Measurements from ENCODE around the gene ATP8B1. TPM values are rescaled to one million over a fixed set of nuclear protein-coding genes. Genes with fewer than 3 reads are reported as not detected.

The ATP8B1 gene
- total and polyA plus RNA-seq, 2 of the 8 experiments (the other 6 are each of a cell fraction or from before 2014, with no cell fraction given), result 1.1 to 4.6 TPM

DNA sequence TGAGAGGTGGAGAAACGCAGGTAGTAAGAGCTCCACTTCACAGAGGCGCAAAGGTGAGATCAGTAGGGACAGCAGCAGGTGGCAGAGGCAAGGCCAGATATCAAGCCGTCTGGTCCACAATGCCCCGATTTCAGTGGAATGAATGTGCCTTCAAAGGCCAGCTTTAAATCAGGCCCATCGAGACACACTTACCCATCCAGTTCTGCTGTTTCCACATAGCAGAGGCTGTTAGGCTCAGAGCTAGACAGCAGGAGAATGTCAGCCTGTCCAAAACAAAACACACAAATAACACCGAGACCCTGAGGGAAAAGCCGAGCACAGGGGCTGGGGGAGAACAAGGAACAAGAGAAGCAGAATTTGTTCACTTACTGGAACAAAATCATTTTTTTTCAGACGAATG is 105.7 kb downstream of the ATP8B1 start:
- Histone ChIP-seq H2BK120ac (replicated peaks; ENCODE audit: low read depth, low read length) (no peak overlapping the region), H3K4ac (replicated peaks; ENCODE audit: insufficient read length, low read depth, low read length) (no peak overlapping the region), H3K56ac (replicated peaks; ENCODE audit: insufficient read length, low read depth, low read length) (no peak overlapping the region), H2AK5ac (ENCODE audit: low read depth, low read length) (no peak overlapping the region), H3K4me3 (ENCODE audit: extremely low read depth in 1 of 4, insufficient read depth in 2 of 4, low read depth in 3 of 4, low read length in 4 of 4) (no peak overlapping the region), H2AFZ (ENCODE audit: low read length) (no peak overlapping the region), H4K5ac (ENCODE audit: insufficient read length, low read depth, low read length) (no peak overlapping the region), H3K9me3 (ENCODE audit: insufficient read depth in 2 of 2, low read depth in 1 of 2, low read length in 1 of 2) (no peaks in the 10 kb centered on the region), H3K4me1 (replicated peaks in 1 of 4; ENCODE audit: control insufficient read depth in 3 of 4, insufficient read depth in 4 of 4, low read length in 3 of 4) (peaks cover 0 to 5% (median 0%) of the 10 kb centered on the region in 4 experiments; a peak in 1 of 7 replicates), H3K27me3 (replicated peaks in 1 of 4; ENCODE audit: control insufficient read depth in 3 of 4, extremely low read depth in 1 of 4, insufficient read depth in 3 of 4, low read length in 3 of 4) (no peaks in the 10 kb centered on the region), H2BK15ac (ENCODE audit: low read length) (no peak overlapping the region), H2BK12ac (ENCODE audit: low read depth, low read length) (no peak overlapping the region), H4K8ac (ENCODE audit: extremely low read depth, insufficient read depth, low read length) (no peak overlapping the region; the same call in 1 of the 2 replicates), H3K23ac (ENCODE audit: insufficient read length) (no peak overlapping the region), H4K91ac (replicated peaks; ENCODE audit: insufficient read length, low read length) (no peak overlapping the region), H3K14ac (ENCODE audit: insufficient read length) (no peak overlapping the region), H2BK20ac (ENCODE audit: low read length) (no peak overlapping the region), H3K36me3 (ENCODE audit: control insufficient read depth in 2 of 4, insufficient read depth in 4 of 4, low read length in 3 of 4) (no peaks in the 10 kb centered on the region), H3K23me2 (ENCODE audit: low read depth, low read length) (no peaks in the 10 kb centered on the region), H3K79me2 (ENCODE audit: control insufficient read depth in 1 of 2, insufficient read depth in 2 of 2, low read length in 2 of 2) (no peaks in the 10 kb centered on the region), H3K79me1 (ENCODE audit: low read depth, low read length) (no peaks in the 10 kb centered on the region), H3K9ac (replicated peaks in 1 of 4; ENCODE audit: extremely low read depth in 1 of 4, low read depth in 3 of 4, low read length in 3 of 4) (no peak overlapping the region), H2BK5ac (ENCODE audit: low read depth, low read length) (no peak overlapping the region), H3K18ac (ENCODE audit: extremely low read depth, low read length) (no peak overlapping the region), H4K20me1 (replicated peaks in 1 of 2; ENCODE audit: control insufficient read depth in 1 of 2, insufficient read depth in 2 of 2, low read length in 2 of 2) (no peaks in the 10 kb centered on the region), H3K4me2 (ENCODE audit: insufficient read depth in 1 of 2, low read depth in 2 of 2, low read length in 2 of 2) (no peak overlapping the region), H3K27ac (ENCODE audit: low read depth, low read length) (no peak overlapping the region)
- POLR2A ChIA-PET (ENCODE audit: partially characterized antibody), result interaction anchor here (0.5 to 0.9 kb wide), 2 partner anchors 21 to 99 kb away, joined by 3 read pairs; no protein-coding TSS in a partner anchor
- FAIRE-seq (no peak), DNase-seq (ENCODE audit: low read depth in 1 of 2, low spot score in 2 of 2) (no peak)
- TF ChIP-seq, protein P1, sequence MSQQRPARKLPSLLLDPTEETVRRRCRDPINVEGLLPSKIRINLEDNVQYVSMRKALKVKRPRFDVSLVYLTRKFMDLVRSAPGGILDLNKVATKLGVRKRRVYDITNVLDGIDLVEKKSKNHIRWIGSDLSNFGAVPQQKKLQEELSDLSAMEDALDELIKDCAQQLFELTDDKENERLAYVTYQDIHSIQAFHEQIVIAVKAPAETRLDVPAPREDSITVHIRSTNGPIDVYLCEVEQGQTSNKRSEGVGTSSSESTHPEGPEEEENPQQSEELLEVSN (IDR thresholded peaks at IDR 0.05), result no peak
- TF ChIP-seq PHF8 (conservative IDR thresholded peaks at IDR 0.05; ENCODE audit: low read depth, low read length), result no peak
- no peak for TF ChIP-seq BACH1 (IDR thresholded peaks at IDR 0.05; ENCODE audit: low read length)
- no peak for TF ChIP-seq ZNF274 (IDR thresholded peaks at IDR 0.05; ENCODE audit: borderline replicate concordance, extremely low read depth, low read length)
- TF ChIP-seq YY1 (IDR thresholded peaks at IDR 0.05; ENCODE audit: low read depth, low read length), result no peak
- no peak for TF ChIP-seq TAF7 (optimal IDR thresholded peaks at IDR 0.05; ENCODE audit: borderline replicate concordance, low read depth, low read length)
- TF ChIP-seq KDM4A (IDR thresholded peaks at IDR 0.05; ENCODE audit: low read depth, low read length, severe bottlenecking), result no peak
- TF ChIP-seq CREB1 (IDR thresholded peaks at IDR 0.05), result no peak
- no peak for TF ChIP-seq KDM1A (IDR thresholded peaks at IDR 0.05; ENCODE audit: borderline replicate concordance, low read length)
- TF ChIP-seq BRCA1 (IDR thresholded peaks at IDR 0.05; ENCODE audit: low read depth, low read length), result no peak
- TF ChIP-seq TAF1 (IDR thresholded peaks at IDR 0.05; ENCODE audit: low read depth, low read length), result no peak
- CTCF ChIA-PET (ENCODE audit: partially characterized antibody), result interaction anchor here (1.0 kb wide), 1 partner anchor 161 kb away, joined by 3 read pairs; no protein-coding TSS in a partner anchor
- WGBS, 2 experiments (ENCODE audit: extremely low coverage in 1 of 2, insufficient coverage in 1 of 2, insufficient read length in 1 of 2, insufficient replicate concordance in 2 of 2, low coverage in 1 of 2, low lambda C conversion rate in 2 of 2, missing lambda C conversion rate in 1 of 2), result 86% methylated on average over 8 of the region's 8 CpGs; no CpG with 5 or more reads in 1 of the 2 experiments

Measured in H1 (cell line).